Peyer's patch (tissue), 4 donors: ENCODE measurements around the gene ECHDC3. TPM values are rescaled to one million over a fixed set of nuclear protein-coding genes. Genes with fewer than 3 reads are reported as not detected.

ENCODE experiments used
- DNase-seq, 3 donors: peaks; one replicate each; pipeline ENCODE4 v3.0.0-alpha.2; 2017 to 2019
- H3K27ac ChIP-seq, 4 donors: fragments of 200-600 bp; sonication (generic); one replicate each; pipeline ENCODE4 v1.5.1; 2016 to 2019
- H3K27me3 ChIP-seq, 2 donors: fragments of 200-600 bp; sonication (generic); one replicate each; pipeline ENCODE4 v1.5.1; 2019
- H3K36me3 ChIP-seq, 3 donors: fragments of 200-600 bp; sonication (generic); one replicate each; pipeline ENCODE4 v1.5.1; 2016 to 2019
- H3K4me1 ChIP-seq, 4 donors: fragments of 200-600 bp; sonication (generic); one replicate each; pipeline ENCODE4 v1.5.1; 2016 to 2019
- H3K4me3 ChIP-seq, 4 donors: fragments of 200-600 bp; sonication (generic); 1 replicate in 3 of 4; 2 replicates in 1 of 4; pipeline ENCODE4 v1.5.1; 2016 to 2019; ENCODE audit warnings: mild to moderate bottlenecking in 1 of 4
- H3K9me3 ChIP-seq, 4 donors: fragments of 200-600 bp; sonication (generic); one replicate each; pipeline ENCODE4 v1.5.1; 2016 to 2019; ENCODE audit warnings: mild to moderate bottlenecking in 1 of 4
- POLR2A ChIP-seq, 2 donors: fragments of 450-650 bp; IDR thresholded peaks; one replicate each; pipeline ENCODE4 v1.5.1; 2017; ENCODE audit warnings: antibody characterized with exemption in 2 of 2, mild to moderate bottlenecking in 2 of 2, moderate library complexity in 2 of 2
- total RNA-seq, 4 donors: library from RNA; depleted of rRNA; stranded (reverse); fragments of >200 nt; gene quantifications; one replicate each; pipeline ENCODE4 v1.1.0, GENCODE V29; 2016
- TF ChIP-seq, protein P1 (sequence below), 6 experiments: fragments of 450-650 bp in 4 of 6; fragments of 200-600 bp in 2 of 6; sonication (generic) in 1 of 6; IDR thresholded peaks; one replicate each; pipeline ENCODE4 v1.5.1; 2017 to 2019; ENCODE audit warnings: antibody characterized with exemption in 6 of 6, mild to moderate bottlenecking in 3 of 6, moderate library complexity in 1 of 6

Gene ECHDC3
- total RNA-seq, 4 donors from 2014 or later, result 2.0 to 16.5 (median 6.1) TPM

DNA sequence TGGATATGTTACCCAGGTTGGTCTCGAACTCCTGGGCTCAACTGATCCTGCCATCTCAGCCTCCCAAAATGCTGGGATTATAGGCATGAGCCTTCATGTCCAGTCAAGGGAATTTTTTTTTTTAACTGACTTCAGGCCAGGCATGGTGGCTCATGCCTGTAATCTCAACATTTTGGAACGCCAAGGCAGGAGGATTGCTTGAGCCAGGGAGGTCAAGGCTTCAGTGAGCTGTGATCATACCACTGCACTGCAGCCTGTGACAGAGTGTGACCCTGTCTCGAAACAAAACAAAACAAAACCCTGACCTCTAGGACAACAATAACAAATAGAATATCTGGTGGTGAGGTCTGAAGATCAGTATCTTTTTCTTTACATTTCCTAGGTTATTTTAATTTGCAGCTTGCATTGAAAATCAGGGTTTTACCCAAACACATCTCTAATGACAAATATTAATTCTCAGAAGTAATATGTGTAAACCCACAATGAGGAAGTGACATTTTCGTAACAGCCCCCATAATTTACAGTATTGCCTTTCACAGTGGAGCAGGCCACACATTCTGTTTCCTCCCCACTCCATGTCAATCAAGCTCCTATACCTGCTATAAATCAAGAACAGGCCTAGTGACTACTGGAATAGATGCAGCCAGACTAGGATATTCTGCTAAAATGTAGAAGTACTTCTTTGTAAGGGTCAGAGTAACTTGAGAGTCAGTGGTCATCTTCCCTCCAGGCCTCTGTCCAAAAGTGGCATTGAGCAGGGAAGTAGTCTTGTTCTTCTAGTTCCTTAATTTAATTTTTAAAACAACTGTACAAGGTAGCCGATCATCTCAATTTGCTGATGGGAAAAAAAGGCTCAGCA lies 43.3 kb upstream of the ECHDC3 start:
- TF ChIP-seq, protein P1, sequence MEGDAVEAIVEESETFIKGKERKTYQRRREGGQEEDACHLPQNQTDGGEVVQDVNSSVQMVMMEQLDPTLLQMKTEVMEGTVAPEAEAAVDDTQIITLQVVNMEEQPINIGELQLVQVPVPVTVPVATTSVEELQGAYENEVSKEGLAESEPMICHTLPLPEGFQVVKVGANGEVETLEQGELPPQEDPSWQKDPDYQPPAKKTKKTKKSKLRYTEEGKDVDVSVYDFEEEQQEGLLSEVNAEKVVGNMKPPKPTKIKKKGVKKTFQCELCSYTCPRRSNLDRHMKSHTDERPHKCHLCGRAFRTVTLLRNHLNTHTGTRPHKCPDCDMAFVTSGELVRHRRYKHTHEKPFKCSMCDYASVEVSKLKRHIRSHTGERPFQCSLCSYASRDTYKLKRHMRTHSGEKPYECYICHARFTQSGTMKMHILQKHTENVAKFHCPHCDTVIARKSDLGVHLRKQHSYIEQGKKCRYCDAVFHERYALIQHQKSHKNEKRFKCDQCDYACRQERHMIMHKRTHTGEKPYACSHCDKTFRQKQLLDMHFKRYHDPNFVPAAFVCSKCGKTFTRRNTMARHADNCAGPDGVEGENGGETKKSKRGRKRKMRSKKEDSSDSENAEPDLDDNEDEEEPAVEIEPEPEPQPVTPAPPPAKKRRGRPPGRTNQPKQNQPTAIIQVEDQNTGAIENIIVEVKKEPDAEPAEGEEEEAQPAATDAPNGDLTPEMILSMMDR (IDR thresholded peaks at IDR 0.05), result no peak
- TF ChIP-seq POLR2A (IDR thresholded peaks at IDR 0.05), result no peak
- peak overlapping the region in 1 of 4 donors; percentile 27 for H3K27ac ChIP-seq
- no peak overlapping the region for H3K4me3 ChIP-seq
- no peaks in the 10 kb centered on the region for H3K27me3 ChIP-seq
- no peaks in the 10 kb centered on the region for H3K36me3 ChIP-seq
- no peaks in the 10 kb centered on the region for H3K4me1 ChIP-seq
- no peaks in the 10 kb centered on the region for H3K9me3 ChIP-seq
- no peak for DNase-seq

GRCh38 chr10:11699550-11700097 lies 42.6 kb upstream of the ECHDC3 start:
- Histone ChIP-seq H3K4me1 (no peaks in the 10 kb centered on the region), H3K4me3 (no peak overlapping the region), H3K9me3 (no peaks in the 10 kb centered on the region), H3K36me3 (no peaks in the 10 kb centered on the region), H3K27ac (peak overlapping the region in 1 of 4 donors; percentile 27), H3K27me3 (no peaks in the 10 kb centered on the region)
- no peak for TF ChIP-seq POLR2A (IDR thresholded peaks at IDR 0.05)
- TF ChIP-seq, protein P1 (IDR thresholded peaks at IDR 0.05), result no peak
- no peak for DNase-seq

DNA sequence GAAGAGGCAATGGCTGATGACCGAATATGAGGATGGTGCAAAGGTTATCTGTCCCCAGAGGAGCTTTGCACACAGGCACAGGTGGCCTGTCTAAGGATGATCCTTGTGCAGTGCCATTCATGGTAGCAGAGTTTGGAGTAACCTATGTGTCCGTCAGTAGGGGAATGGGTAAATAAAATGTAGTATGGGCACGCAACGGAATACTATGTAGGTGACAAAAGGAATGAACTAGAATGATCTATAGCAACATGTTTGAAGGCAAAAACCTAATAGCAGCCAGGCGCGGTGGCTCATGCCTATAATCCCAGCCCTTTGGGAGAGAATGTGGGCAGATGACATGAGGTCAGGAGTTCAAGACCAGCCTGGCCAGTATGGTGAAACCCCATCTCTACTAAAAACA lies 41.6 kb upstream of the ECHDC3 start:
- H3K36me3 ChIP-seq, result no peaks in the 10 kb centered on the region
- no peak for DNase-seq
- no peak overlapping the region for H3K4me3 ChIP-seq
- no peaks in the 10 kb centered on the region for H3K27me3 ChIP-seq
- TF ChIP-seq POLR2A (IDR thresholded peaks at IDR 0.05), result no peak
- TF ChIP-seq, protein P1 (IDR thresholded peaks at IDR 0.05), result no peak
- H3K27ac ChIP-seq, result no peak overlapping the region
- H3K4me1 ChIP-seq, result no peaks in the 10 kb centered on the region
- H3K9me3 ChIP-seq, result no peaks in the 10 kb centered on the region

- Histone ChIP-seq H3K9me3 (no peaks in the 10 kb centered on the region), H3K36me3 (no peaks in the 10 kb centered on the region), H3K4me3 (no peak overlapping the region), H3K27me3 (no peaks in the 10 kb centered on the region), H3K4me1 (no peaks in the 10 kb centered on the region), H3K27ac (no peak overlapping the region)
- no peak for TF ChIP-seq POLR2A (IDR thresholded peaks at IDR 0.05)
- TF ChIP-seq, protein P1 (IDR thresholded peaks at IDR 0.05), result no peak
- no peak for DNase-seq
Observed at GRCh38 chr10:11701451-11702095, 40.6 kb upstream of the ECHDC3 start.

DNA sequence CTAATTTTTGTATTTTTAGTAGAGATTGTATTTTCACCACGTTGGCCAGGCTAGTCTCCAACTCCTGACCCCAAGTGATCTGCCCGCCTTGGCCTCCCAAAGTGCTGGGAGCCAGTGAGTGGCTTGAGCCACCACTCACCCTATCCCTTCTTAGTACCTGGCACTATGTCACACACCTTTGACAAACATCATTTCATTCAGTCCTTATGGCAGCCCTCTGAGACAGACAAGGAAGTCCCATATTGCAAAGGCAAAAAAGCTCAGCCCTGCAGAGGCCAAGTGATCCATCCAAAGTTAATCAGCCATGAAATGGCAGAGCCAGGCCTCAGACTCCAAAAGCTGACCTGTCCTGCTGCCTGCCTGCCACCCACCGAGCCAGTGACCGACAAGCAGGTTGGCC lies 39.9 kb upstream of the ECHDC3 start:
- H3K9me3 ChIP-seq, result no peaks in the 10 kb centered on the region
- no peak for DNase-seq
- H3K36me3 ChIP-seq, result no peaks in the 10 kb centered on the region
- no peaks in the 10 kb centered on the region for H3K27me3 ChIP-seq
- TF ChIP-seq POLR2A (IDR thresholded peaks at IDR 0.05), result no peak
- TF ChIP-seq, protein P1 (IDR thresholded peaks at IDR 0.05), result no peak
- no peak overlapping the region for H3K27ac ChIP-seq
- H3K4me1 ChIP-seq, result no peaks in the 10 kb centered on the region
- no peak overlapping the region for H3K4me3 ChIP-seq
